ENCODE results near the gene POC1A. TPM values are rescaled to one million over a fixed set of nuclear protein-coding genes. Genes with fewer than 3 reads are reported as not detected.

The POC1A gene
- total RNA-seq, 6 donors from 2014 or later, result 1.0 to 4.2 (median 2.8) TPM

GRCh38 chr3:52184690-52185089 is 30.5 kb upstream of the POC1A start:
- TF ChIP-seq EP300 (IDR thresholded peaks at IDR 0.05) (no peak), POLR2AphosphoS5 (IDR thresholded peaks at IDR 0.05) (no peak), POLR2A (IDR thresholded peaks at IDR 0.05) (no peak), CTCF (IDR thresholded peaks at IDR 0.05) (no peak)

DNA sequence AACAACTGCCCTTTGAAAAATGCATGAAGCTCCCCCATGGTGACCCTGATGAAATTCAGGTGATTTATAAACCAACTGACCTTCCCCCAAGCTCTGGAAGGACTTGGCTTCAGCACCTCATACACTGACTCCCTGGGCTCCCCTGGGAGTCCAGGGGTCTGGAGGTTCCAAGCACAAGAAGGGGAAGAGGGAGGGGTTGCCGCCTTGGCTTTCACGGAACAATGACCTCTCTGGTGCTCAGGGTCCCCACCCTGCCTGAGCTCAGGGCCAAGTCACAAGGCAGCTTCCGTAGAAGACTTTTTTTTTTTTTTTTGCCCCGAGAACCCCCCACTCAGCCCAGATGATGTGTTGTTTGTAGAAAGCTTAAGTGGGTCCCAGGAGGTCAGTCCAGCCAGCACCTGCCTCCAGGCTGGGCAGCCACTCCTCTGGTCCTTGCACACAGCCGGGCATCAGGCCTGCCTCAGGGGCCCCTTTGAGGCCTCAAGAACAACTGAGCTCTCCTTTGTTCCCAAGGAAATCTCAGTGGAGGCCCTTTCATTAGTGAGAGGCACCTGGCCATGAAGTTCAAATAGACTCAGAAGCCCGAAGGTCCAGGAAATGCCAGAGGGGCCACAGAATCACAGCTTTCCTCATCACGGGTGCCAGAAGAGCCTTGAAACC is 29.7 kb upstream of the POC1A start:
- DNase-seq (no peak), ATAC-seq (ENCODE audit: low FRiP score in 2 of 2) (no peak)
- Histone ChIP-seq H3K36me3 (no peaks in the 10 kb centered on the region), H3K4me3 (no peak overlapping the region), H3K27me3 (no peaks in the 10 kb centered on the region), H3K4me1 (no peaks in the 10 kb centered on the region), H3K27ac (peak overlapping the region in 1 of 4 donors; percentile 49), H3K9me3 (no peaks in the 10 kb centered on the region)
- TF ChIP-seq CTCF (IDR thresholded peaks at IDR 0.05), result no peak
- no peak for TF ChIP-seq POLR2A (IDR thresholded peaks at IDR 0.05)
- no peak for TF ChIP-seq EP300 (IDR thresholded peaks at IDR 0.05)
- TF ChIP-seq POLR2AphosphoS5 (IDR thresholded peaks at IDR 0.05), result no peak
- 72 to 81% methylated on average over 7 of the region's 7 CpGs for WGBS, 2 donors

More at GRCh38 chr3:52184690-52185089, 30.5 kb upstream of the POC1A start:
- ATAC-seq (ENCODE audit: low FRiP score in 2 of 2) (peak in 1 of 2 donors; percentile 17), DNase-seq (no peak)
- Histone ChIP-seq H3K4me3 (no peak overlapping the region), H3K4me1 (peaks cover 0 to 6% (median 4%) of the 10 kb centered on the region in 4 donors), H3K9me3 (no peaks in the 10 kb centered on the region), H3K27ac (no peak overlapping the region), H3K27me3 (no peaks in the 10 kb centered on the region), H3K36me3 (no peaks in the 10 kb centered on the region)
- 80 to 97% methylated on average over 1 to 8 of the region's 8 CpGs for WGBS, 2 donors

DNA sequence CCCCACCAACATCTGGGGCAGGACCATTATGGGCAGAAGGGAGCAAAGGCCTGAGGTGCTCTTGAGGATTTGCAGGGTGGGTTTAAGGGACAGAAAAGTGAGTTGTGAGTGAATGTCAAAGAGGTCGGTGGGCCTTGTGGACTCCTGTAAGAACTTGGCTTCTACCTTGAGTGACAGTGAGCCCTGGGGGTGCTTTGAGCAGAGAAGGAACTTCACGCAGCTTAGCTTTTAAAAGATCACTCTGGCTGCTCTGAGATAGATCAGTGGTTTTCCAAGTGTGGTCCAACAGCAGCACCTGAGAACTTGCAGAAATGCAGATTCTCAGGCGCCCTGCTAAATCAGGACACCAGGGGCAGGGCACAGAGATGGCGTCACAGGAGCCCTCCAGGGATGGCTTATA is 28.5 kb upstream of the POC1A start:
- H3K4me3 ChIP-seq, result no peak overlapping the region
- TF ChIP-seq EP300 (IDR thresholded peaks at IDR 0.05) (no peak), POLR2AphosphoS5 (IDR thresholded peaks at IDR 0.05) (no peak), CTCF (IDR thresholded peaks at IDR 0.05) (no peak), POLR2A (IDR thresholded peaks at IDR 0.05) (no peak)
- no peak for ATAC-seq (ENCODE audit: low FRiP score in 2 of 2)

GRCh38 chr3:52182196-52182595 is 28.0 kb upstream of the POC1A start:
- no peak for DNase-seq
- 68 to 83% methylated on average over 5 of the region's 5 CpGs for WGBS, 2 donors
- Histone ChIP-seq H3K27me3 (no peaks in the 10 kb centered on the region), H3K36me3 (no peaks in the 10 kb centered on the region), H3K4me1 (peaks cover 0 to 11% (median 4%) of the 10 kb centered on the region in 4 donors), H3K9me3 (no peaks in the 10 kb centered on the region), H3K4me3 (no peak overlapping the region), H3K27ac (peak overlapping the region in 1 of 4 donors; percentile 19)
- no peak for ATAC-seq (ENCODE audit: low FRiP score in 2 of 2)
- TF ChIP-seq CTCF (IDR thresholded peaks at IDR 0.05) (no peak), POLR2AphosphoS5 (IDR thresholded peaks at IDR 0.05) (no peak), EP300 (IDR thresholded peaks at IDR 0.05) (no peak), POLR2A (IDR thresholded peaks at IDR 0.05) (no peak)

More for the DNA sequence above, 28.5 kb upstream of the POC1A start:
- WGBS, 2 donors, result 88 to 93% methylated on average over 2 to 4 of the region's 4 CpGs
- Histone ChIP-seq H3K27me3 (no peaks in the 10 kb centered on the region), H3K9me3 (no peaks in the 10 kb centered on the region), H3K27ac (no peak overlapping the region), H3K4me1 (peaks cover 0 to 6% (median under 1%) of the 10 kb centered on the region in 4 donors), H3K36me3 (no peaks in the 10 kb centered on the region)
- no peak for DNase-seq

- H3K27me3 ChIP-seq, result no peaks in the 10 kb centered on the region
- TF ChIP-seq POLR2A (IDR thresholded peaks at IDR 0.05), result no peak
- TF ChIP-seq POLR2AphosphoS5 (IDR thresholded peaks at IDR 0.05), result no peak
- 60 to 100% methylated on average over 1 to 4 of the region's 4 CpGs for WGBS, 2 donors
- H3K4me3 ChIP-seq, result no peak overlapping the region
- no peaks in the 10 kb centered on the region for H3K9me3 ChIP-seq
- no peak for DNase-seq
- H3K4me1 ChIP-seq, result peaks cover 4 to 18% (median 8%) of the 10 kb centered on the region in 4 donors
- H3K36me3 ChIP-seq, result no peaks in the 10 kb centered on the region
- H3K27ac ChIP-seq, result peak overlapping the region in 1 of 4 donors; percentile 19
- ATAC-seq (ENCODE audit: low FRiP score in 2 of 2), result no peak
These were observed 27.3 kb upstream of the POC1A start for GRCh38 chr3:52181543-52181942.

Measured in upper lobe of left lung (tissue), 6 donors.